Stimulated activated effector memory CD8-positive, alpha-beta T cell treated with anti-CD3 and anti-CD28 coated beads, Interleukin-12 subunit alpha, Interleukin-12 subunit beta, amount 100 ng/mL, for 72 hours (primary cell): ENCODE results near the gene HSPG2.

ENCODE experiments used
- ATAC-seq: fragments of 150-1000 bp; cut with Tn5 transposase; 2 replicates; pipeline ENCODE4 v1.10.0; 2021
- DNase-seq, 2 donors: peaks; one replicate each; pipeline ENCODE4 v3.0.0; 2021 to 2022; ENCODE audit warnings: low spot score in 2 of 2
- H3K27ac Mint-ChIP-seq: one replicate; pipeline ENCODE4 v1.8.0; 2022; ENCODE audit warnings: mild to moderate bottlenecking, mixed read lengths
- H3K36me3 Mint-ChIP-seq: one replicate; pipeline ENCODE4 v1.8.0; 2022; ENCODE audit warnings: mild to moderate bottlenecking, mixed read lengths
- H3K4me1 Mint-ChIP-seq: one replicate; pipeline ENCODE4 v1.8.0; 2022; ENCODE audit warnings: mixed read lengths
- H3K4me3 Mint-ChIP-seq: one replicate; pipeline ENCODE4 v1.8.0; 2022; ENCODE audit warnings: mild to moderate bottlenecking, mixed read lengths
- H3K9me3 Mint-ChIP-seq: one replicate; pipeline ENCODE4 v1.8.0; 2022; ENCODE audit warnings: mixed read lengths

The HSPG2 gene

GRCh38 chr1:21875621-21876063 lies 61.5 kb downstream of the HSPG2 start:
- DNase-seq (no peak), ATAC-seq (no peak)
- Mint-ChIP-seq H3K4me3 (no peak overlapping the region), H3K9me3 (no peaks in the 10 kb centered on the region), H3K36me3 (no peaks in the 10 kb centered on the region), H3K4me1 (peaks cover 6% of the 10 kb centered on the region), H3K27ac (no peak overlapping the region)

- Mint-ChIP-seq H3K4me3 (no peak overlapping the region), H3K4me1 (peaks cover 6% of the 10 kb centered on the region), H3K36me3 (no peaks in the 10 kb centered on the region), H3K27ac (no peak overlapping the region), H3K9me3 (no peaks in the 10 kb centered on the region)
- ATAC-seq (no peak), DNase-seq (no peak)
These were observed 62.1 kb downstream of the HSPG2 start for GRCh38 chr1:21874778-21875547.

DNA sequence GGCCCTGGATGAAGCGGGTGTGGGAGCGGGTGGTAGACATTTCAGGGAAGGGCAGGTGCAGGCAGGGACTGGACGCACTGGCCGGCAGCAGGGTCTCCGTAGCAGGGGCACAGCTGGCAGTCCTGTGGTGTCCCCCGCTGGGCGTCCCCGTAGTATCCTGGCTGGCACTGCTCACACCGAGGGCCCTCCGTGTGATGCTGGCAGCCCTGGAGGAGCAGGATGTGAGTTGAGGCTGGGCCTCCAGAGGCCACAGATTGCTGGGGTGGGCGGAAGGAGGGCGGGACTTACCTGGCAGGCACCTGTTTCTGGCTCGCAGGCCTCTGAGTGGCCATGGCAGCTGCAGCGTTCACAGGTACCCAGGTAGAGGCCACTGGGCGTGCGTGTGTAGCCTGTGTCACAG lies 62.8 kb downstream of the HSPG2 start:
- no peak for DNase-seq
- no peaks in the 10 kb centered on the region for H3K9me3 Mint-ChIP-seq
- no peak overlapping the region for H3K4me3 Mint-ChIP-seq
- no peaks in the 10 kb centered on the region for H3K36me3 Mint-ChIP-seq
- no peak for ATAC-seq
- no peak overlapping the region for H3K27ac Mint-ChIP-seq
- H3K4me1 Mint-ChIP-seq, result peaks cover 6% of the 10 kb centered on the region

DNA sequence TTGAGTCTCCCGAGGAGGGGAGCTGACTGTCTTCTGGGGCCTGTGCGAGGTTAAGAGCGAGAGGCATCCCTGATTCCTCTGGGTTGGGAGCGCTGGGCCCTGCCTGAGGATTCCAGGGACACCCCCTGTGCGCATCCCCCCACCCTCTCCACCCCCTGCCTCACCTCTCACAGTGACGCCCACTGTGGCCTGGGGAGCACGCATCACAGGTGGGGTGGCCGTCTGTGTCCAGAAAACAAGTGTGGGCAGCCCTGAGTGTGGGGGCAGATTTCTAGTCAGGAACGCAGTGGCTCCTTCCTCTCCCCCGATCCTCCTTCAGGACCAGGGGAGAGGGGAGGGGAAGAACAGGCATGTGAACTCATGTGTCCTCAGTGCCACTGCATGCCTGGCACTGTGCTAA lies 63.3 kb downstream of the HSPG2 start:
- Mint-ChIP-seq H3K9me3 (no peaks in the 10 kb centered on the region), H3K27ac (no peak overlapping the region), H3K4me1 (peaks cover 6% of the 10 kb centered on the region), H3K36me3 (no peaks in the 10 kb centered on the region), H3K4me3 (no peak overlapping the region)
- no peak for DNase-seq
- ATAC-seq, result no peak

GRCh38 chr1:21873174-21873573 lies 63.9 kb downstream of the HSPG2 start:
- peaks cover 6% of the 10 kb centered on the region for H3K4me1 Mint-ChIP-seq
- H3K36me3 Mint-ChIP-seq, result no peaks in the 10 kb centered on the region
- H3K27ac Mint-ChIP-seq, result no peak overlapping the region
- H3K4me3 Mint-ChIP-seq, result no peak overlapping the region
- ATAC-seq (no peak), DNase-seq (no peak)
- no peaks in the 10 kb centered on the region for H3K9me3 Mint-ChIP-seq

GRCh38 chr1:21872445-21873079 lies 64.5 kb downstream of the HSPG2 start:
- Mint-ChIP-seq H3K4me3 (no peak overlapping the region), H3K4me1 (peaks cover 6% of the 10 kb centered on the region), H3K27ac (no peak overlapping the region), H3K9me3 (no peaks in the 10 kb centered on the region), H3K36me3 (no peaks in the 10 kb centered on the region)
- ATAC-seq (no peak), DNase-seq (no peak)

- H3K4me1 Mint-ChIP-seq, result peaks cover 6% of the 10 kb centered on the region
- H3K4me3 Mint-ChIP-seq, result no peak overlapping the region
- H3K9me3 Mint-ChIP-seq, result no peaks in the 10 kb centered on the region
- no peaks in the 10 kb centered on the region for H3K36me3 Mint-ChIP-seq
- no peak overlapping the region for H3K27ac Mint-ChIP-seq
- DNase-seq (no peak), ATAC-seq (no peak)
These were observed 65.2 kb downstream of the HSPG2 start for GRCh38 chr1:21871943-21872342.

DNA sequence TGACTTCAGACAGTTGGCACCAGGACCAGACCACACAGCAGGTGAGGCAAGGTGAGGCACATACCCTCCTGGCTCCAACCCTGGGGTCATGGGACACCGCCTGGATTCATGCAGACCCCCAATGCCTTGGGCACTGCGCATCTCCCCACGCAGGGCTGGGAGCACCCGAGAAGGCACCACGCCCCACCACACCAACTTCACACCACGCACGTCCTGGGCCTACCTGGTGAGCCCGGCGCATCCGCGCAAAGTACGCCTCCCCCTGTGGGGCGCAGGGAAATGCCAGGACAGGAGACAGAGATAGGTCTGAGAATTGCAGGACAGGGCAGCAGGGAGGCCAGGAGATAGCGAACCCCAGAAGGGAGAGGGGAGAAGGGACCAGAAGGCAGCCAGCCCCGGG lies 66.5 kb downstream of the HSPG2 start:
- ATAC-seq (no peak), DNase-seq (no peak)
- Mint-ChIP-seq H3K27ac (no peak overlapping the region), H3K9me3 (no peaks in the 10 kb centered on the region), H3K4me3 (no peak overlapping the region), H3K4me1 (peaks cover 6% of the 10 kb centered on the region), H3K36me3 (no peaks in the 10 kb centered on the region)

DNA sequence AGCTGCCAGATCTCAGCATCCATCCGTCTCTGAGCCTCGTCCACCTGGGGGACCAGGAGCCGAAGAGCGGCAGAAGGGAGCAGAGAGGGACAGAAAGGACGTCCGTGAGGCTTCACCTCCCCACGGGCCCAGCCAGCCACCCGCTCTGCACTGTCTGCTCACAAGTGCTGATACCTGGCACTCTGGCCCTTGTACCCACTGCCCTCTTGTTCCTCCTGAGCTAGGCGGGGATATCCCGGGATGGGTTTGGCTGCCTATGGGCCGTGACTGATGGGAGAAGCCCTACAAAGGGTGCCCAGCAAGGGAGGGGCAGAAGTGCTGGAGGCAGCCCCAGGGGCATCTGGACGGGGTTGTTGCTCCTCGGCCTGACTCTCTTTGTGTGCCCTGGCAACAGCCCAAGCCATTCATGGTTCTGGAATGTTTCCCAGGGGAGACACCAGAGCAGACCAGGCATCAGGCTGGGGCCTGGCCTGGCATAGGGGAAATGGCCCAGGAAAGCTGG lies 67.4 kb downstream of the HSPG2 start:
- peaks cover 6% of the 10 kb centered on the region for H3K4me1 Mint-ChIP-seq
- DNase-seq, result no peak

DNA sequence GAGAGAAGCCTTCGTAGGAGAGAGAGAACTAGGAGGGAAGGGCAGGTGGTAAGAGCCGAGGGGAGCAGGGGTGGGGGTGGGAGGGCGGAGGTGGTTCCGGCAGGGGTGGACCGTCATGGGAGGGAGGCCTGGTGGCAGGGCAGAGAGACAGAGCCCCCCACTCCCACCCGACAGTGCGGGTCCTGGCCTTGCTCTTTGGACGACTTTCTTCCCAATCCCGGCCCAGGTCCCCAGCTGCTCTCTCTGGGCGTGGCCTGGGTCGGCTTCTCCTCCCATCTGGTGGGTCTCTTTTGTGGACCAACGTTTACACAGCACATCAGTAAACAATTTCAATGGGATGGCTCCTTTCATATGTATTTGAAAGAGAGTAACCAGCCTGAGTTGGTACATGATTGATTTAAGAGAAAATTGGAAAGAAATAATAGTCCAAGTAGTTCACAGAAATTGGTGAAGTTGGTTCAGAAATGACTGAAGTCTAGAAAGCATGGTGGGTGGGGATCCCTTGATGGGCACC lies 68.1 kb downstream of the HSPG2 start:
- H3K4me1 Mint-ChIP-seq, result peaks cover 6% of the 10 kb centered on the region
- ATAC-seq, result no peak
- no peak overlapping the region for H3K4me3 Mint-ChIP-seq
- DNase-seq, result no peak
- H3K9me3 Mint-ChIP-seq, result no peaks in the 10 kb centered on the region
- H3K36me3 Mint-ChIP-seq, result no peaks in the 10 kb centered on the region
- no peak overlapping the region for H3K27ac Mint-ChIP-seq

More for the DNA sequence above, 67.4 kb downstream of the HSPG2 start:
- Mint-ChIP-seq H3K36me3 (no peaks in the 10 kb centered on the region), H3K9me3 (no peaks in the 10 kb centered on the region), H3K27ac (no peak overlapping the region), H3K4me3 (no peak overlapping the region)
- no peak for ATAC-seq

DNA sequence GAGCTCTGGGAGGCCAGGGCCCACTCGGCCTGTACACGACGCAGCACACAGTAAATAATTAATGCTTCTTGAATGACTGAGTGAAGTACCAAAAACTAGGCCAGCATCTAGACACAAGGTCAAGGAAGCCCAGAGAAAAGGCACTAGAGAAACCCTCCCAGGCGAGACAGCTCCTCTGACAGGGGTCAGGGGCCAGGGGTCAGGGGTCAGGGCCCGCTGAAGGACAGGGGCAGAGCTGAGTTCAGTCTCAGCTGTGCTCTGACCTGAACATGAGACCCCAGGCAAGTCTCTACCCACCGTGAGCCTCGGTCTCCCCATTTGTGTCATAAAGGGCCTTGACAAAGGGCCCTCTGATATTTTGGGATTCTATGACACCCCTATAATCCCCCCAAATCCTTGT lies 68.6 kb downstream of the HSPG2 start:
- H3K4me3 Mint-ChIP-seq, result no peak overlapping the region
- no peak overlapping the region for H3K27ac Mint-ChIP-seq
- DNase-seq, result no peak
- ATAC-seq, result no peak
- H3K9me3 Mint-ChIP-seq, result no peaks in the 10 kb centered on the region
- H3K4me1 Mint-ChIP-seq, result peaks cover 6% of the 10 kb centered on the region
- no peaks in the 10 kb centered on the region for H3K36me3 Mint-ChIP-seq

GRCh38 chr1:21867451-21867996 lies 69.6 kb downstream of the HSPG2 start:
- Mint-ChIP-seq H3K9me3 (no peaks in the 10 kb centered on the region), H3K36me3 (no peaks in the 10 kb centered on the region), H3K4me1 (peaks cover 6% of the 10 kb centered on the region), H3K4me3 (no peak overlapping the region), H3K27ac (no peak overlapping the region)
- ATAC-seq (no peak), DNase-seq (no peak)

DNA sequence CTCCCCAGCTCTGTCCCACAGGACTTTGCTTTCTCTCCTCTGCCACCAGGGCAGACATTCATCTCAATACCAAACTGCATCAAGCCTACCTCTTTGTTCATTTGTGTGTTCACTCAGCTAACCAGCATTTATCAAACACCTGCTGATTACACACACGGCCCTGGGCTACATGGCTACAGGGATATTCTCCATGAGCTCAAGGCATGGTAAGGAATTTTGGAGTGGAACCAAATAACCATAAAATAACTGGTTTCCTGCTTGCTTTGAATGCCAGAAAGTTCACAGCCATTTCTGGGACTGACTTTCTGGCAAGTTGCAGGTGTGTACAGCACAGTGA lies 70.4 kb downstream of the HSPG2 start:
- no peaks in the 10 kb centered on the region for H3K36me3 Mint-ChIP-seq
- no peak overlapping the region for H3K4me3 Mint-ChIP-seq
- DNase-seq (no peak), ATAC-seq (no peak)
- no peak overlapping the region for H3K27ac Mint-ChIP-seq
- H3K9me3 Mint-ChIP-seq, result no peaks in the 10 kb centered on the region
- no peaks in the 10 kb centered on the region for H3K4me1 Mint-ChIP-seq

- Mint-ChIP-seq H3K9me3 (no peaks in the 10 kb centered on the region), H3K4me1 (no peaks in the 10 kb centered on the region), H3K27ac (no peak overlapping the region), H3K4me3 (no peak overlapping the region), H3K36me3 (no peaks in the 10 kb centered on the region)
- DNase-seq (no peak), ATAC-seq (no peak)
These were observed 71.0 kb downstream of the HSPG2 start for GRCh38 chr1:21865943-21866706.

DNA sequence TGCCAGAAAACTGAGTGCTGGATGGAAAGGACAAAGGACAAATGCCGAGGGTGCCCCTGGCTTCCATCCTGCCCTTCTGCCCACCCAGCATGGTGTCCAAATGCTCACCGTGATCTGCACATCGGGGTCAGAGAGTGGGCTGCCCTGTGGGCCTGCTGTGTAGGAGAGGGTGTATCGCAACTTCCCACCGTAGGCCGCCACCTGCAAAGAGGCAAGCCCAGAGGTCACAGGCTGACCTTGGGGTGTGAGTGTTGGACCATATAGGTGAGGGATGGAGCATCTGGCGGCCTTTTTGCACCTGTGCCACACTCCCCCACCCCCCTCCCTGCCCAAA lies 71.5 kb downstream of the HSPG2 start:
- H3K27ac Mint-ChIP-seq, result no peak overlapping the region
- no peak overlapping the region for H3K4me3 Mint-ChIP-seq
- ATAC-seq (no peak), DNase-seq (no peak)
- no peaks in the 10 kb centered on the region for H3K9me3 Mint-ChIP-seq
- no peaks in the 10 kb centered on the region for H3K4me1 Mint-ChIP-seq
- no peaks in the 10 kb centered on the region for H3K36me3 Mint-ChIP-seq
